ENCODE data around the gene LSAMP.
A peak's percentile ranks its signal among the peaks of the same experiment; 100 is the strongest.
"Not testable (repeated sequence)": the region's sequence is repeated elsewhere in the genome, so short reads cannot be mapped to it uniquely, and the experiment has no call there.

The LSAMP gene

DNA sequence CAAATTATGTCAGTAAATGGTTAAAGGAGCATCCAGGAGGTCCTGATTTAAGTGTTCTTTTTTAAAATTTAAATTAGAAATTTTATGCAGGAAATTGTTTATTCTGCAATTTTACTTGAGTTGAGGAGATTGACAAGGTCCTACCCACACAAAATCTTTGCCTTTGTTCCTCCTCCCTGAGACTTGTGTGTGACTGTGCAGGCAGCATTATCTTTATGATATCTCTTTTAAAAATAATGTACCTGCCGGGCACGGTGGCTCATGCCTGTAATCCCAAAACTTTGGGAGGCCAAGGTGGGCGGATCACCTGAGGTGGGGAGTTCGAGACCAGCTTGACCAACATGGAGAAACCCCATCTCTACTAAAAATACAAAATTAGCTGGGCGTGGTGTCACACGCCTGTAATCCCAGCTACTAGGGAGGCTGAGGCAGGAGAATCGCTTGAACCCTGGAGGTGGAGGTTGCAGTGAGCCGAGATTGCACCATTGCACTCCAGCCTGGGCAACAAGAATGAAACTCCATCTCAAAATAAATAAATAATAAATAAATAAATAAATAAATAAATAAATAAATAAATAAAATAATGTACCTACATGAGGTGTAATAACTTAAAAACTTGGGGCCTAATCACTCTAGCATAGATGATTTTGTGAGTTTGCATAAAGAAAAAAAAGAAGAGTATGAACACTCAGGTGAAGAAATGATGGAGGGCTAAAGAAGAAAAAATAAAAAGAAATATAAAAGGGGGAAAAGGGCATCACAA is 374.6 kb downstream of the LSAMP start:
- not testable (repeated sequence) for H3K27ac ChIP-seq; DNase-seq (ENCODE audit: low read depth, low spot score)

DNA sequence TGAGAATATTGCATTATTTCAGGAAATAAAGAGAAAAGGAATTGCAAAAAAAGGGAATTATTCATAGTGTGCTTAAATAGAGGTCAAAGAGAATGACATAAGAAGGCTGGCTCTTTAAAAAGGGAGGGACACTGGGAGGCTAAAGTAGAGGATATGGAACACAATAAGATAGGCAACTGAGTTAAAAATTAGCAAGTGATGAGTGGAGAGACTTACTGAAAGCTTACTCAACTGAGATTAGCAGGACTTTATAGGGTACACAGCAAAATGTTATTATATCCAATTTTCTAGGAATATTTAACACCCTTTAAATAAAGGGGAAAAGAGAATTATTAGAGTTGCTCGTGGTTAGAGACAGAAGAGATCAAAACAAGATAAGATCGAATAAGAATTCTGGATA is 375.2 kb downstream of the LSAMP start:
- no peak for DNase-seq (ENCODE audit: low read depth, low spot score)
- no peak overlapping the region for H3K27ac ChIP-seq

DNA sequence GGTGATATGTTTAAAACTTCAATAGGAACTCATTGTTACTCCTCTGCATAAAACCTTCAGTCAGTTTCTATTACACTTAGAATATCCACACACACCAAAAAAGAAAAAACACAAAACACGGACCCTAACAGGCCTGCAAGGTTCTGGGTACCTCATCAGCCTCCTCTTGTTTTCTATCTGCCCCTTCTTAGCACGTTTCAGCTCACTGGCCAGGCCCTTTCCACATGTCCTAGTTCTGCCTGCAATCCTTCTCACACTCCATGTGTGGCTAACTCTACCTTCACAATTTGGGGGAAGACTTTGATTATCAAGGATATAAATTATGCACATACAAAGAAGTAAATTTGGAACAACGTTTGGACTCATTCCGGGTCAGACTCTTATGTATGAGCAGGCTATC is 376.3 kb downstream of the LSAMP start:
- H3K27ac ChIP-seq: no peak overlapping the region
- DNase-seq (ENCODE audit: low read depth, low spot score): no peak

DNA sequence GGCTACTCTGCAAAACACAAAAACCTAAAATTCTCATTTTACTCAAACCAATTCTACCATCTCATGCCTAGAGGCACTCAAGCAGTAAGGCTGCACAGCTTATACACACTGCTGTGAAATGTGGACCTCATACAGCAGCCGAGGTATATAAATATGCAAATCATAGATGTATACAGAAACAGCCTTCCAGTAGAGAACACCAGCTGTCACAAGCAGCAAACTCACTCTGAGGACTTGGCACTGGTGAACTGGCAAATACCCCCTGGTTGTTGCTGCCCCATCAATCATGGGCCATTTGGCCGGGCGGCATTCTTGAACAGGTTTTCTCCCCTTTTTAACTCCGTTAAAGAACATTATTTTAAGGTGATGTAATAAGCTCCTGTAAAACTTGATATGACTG is 378.0 kb downstream of the LSAMP start:
- H3K27ac ChIP-seq: no peak overlapping the region
- DNase-seq (ENCODE audit: low read depth, low spot score): no peak

DNA sequence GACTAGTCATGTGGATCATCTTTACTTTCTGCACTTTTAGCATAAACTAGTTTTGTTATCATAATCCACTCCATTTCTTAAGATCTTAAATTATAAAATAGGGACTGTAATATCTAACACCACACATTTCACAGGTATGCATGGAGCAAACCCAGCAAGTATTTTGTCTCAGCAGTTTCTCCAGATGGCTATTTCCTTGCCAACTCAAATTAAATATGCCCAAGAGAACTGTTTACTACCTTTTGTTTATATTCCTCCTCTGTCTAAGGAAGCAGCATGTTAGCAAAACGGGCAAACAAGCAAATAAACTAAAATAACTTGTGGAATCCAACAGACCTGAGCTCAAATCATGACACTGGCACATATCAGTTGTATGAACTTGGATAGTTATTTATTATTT is 379.8 kb downstream of the LSAMP start:
- DNase-seq (ENCODE audit: low read depth, low spot score): no peak
- H3K27ac ChIP-seq: no peak overlapping the region

DNA sequence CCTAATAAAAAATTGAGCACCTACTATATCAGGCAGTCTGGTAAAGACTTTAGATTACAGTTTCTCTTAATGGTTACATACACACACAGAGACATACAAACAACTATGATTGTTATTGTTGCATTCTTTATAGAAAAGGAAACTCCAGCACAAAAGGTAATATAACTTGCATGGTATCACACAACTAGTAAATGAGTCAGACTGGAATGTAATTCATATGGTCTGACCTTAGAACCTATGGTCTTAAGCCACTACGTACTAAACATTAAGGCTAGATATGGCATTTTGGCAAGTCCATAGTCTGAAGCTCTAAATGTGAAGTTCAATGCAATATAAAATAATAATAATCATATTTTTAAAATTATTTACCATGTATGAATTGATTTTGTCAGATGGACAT is 380.6 kb downstream of the LSAMP start:
- DNase-seq (ENCODE audit: low read depth, low spot score): no peak

DNA sequence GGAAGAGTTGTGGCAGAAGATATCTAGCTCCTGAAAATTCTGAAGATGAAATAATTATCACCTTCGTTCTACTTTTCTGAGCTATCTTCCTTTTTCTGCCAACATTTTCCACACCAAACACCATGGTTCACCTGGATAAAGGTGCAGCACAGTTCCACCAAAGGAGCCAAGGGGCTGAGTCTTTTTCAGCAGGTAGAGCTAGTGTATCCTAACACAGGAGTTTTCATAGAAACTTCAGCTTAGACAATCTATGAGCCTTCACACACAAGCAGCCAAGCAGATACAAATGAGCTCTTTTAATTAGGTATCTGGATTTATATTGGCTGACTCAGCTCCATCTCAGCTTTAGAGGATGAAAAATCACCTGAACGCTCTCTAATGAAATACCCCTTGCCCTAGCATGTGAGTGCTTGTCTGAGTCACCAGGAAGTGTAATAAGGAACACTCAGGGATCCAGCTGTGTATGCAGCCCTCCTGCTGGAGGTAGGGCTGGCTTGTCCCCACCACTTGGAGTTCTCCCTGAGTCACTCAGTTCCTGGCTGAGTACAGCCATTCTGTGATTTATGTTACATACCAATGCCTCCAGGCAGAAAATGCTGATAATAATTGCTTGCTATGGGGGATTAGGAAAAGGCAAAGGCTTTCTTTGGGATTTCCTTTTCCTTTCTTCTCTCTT is 385.7 kb downstream of the LSAMP start:
- H3K27ac ChIP-seq: peak overlapping the region; percentile 68
- peak; percentile 94 for DNase-seq (ENCODE audit: low read depth, low spot score)

More for the DNA sequence above, 380.6 kb downstream of the LSAMP start:
- no peak overlapping the region for H3K27ac ChIP-seq

DNA sequence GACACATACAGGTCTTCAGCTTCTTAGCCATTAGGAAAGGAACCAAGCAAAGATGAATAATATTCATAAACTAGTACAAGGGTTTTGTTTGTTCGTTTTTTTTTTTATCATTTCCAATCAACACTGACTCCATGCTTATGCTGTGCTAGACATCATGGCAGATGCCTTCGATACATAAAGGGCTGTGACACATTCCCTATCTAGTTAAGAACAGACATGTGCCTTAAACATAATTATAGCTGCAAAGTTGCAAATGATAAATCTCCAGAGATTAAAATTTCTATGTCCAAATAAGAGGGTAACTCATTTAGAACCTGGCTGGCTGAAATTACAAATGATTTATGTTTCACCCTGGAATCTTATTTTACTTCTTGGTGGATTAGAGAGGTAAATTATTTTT is 386.4 kb downstream of the LSAMP start:
- no peak for DNase-seq (ENCODE audit: low read depth, low spot score)
- peak overlapping the region; percentile 68 for H3K27ac ChIP-seq

DNA sequence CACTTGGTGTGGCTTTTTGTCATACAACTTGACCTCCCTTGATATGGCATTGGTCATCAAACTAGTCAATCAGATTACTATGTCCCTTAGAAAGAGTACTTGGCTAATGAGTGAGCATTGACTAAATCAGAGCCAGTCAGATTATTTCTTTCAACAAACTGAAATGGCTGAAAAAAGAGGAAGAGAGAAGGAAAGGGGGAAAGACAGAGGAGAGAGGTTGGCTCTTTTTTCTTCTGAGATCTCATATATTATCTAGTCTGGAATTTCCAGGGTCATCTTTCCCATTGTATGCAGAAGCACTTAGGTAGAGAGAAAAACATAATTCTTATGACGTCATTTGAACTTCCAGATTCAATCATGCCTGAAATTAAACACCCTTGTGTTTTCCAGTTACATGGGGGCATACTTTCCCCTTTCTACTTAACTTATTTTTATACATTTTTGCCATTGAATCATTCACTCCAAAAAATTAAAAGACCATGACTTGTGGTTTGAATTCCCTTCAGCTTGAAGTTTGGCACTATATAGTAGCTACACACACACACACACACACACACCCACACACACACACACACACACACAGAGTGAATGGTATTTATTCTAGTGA is 387.8 kb downstream of the LSAMP start:
- no peak overlapping the region for H3K27ac ChIP-seq
- DNase-seq (ENCODE audit: low read depth, low spot score): no peak

DNA sequence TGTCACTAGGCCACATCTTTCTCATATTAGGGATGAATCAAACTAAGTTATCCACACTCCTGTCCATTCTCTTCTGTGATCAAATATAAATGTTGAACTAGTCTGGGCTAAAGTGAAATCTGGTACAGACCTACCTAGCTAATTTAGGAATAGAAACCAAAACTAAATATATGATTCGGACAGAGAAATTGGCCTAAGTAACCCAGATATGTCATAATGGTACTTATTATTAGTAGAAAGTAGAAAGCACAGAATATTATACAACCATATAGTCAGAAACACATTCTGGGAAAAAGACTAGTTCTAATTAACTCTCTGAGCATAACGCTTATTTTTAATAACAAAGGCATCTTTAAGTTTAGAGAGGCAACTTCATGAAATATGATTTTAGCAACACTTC is 389.0 kb downstream of the LSAMP start:
- no peak for DNase-seq (ENCODE audit: low read depth, low spot score)

DNA sequence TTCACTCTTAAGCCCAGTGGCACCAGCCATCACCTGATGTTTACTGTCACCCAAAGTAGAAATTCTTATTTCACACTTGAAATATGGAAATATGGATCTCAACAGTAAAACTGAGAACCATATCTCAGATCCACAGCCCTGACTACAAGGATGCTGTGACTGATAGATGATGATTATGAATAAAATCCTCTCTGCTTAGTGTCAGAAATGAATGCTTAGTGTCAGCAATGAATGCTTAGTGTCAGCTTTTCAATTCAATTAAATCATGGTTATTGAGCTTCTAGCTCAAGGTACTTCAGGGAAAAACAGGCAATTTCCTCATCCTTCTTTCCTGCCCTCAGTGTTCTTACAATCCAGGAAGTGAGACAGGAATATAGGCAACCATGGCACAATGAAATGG is 392.3 kb downstream of the LSAMP start:
- no peak overlapping the region for H3K27ac ChIP-seq
- DNase-seq (ENCODE audit: low read depth, low spot score): no peak

More for the DNA sequence above, 389.0 kb downstream of the LSAMP start:
- no peak overlapping the region for H3K27ac ChIP-seq

DNA sequence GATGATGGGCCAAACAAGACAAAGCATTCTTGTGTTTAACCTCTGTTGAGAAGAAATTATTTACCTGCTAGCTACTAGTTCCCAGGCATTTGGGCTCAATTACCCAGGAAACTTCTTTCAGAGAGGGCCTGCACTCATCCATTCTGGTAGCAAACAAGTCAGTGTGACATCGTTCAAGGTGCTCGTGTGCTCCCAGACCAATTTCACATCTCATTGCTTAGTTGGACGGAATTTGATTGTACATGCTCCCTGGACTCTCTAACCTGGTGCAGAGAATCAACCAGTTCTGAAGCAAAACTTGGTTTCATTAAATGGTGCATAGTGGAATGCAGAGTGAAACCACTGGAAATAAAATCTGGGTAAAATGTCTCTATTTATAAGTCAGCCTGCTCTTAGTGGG is 392.7 kb downstream of the LSAMP start:
- no peak overlapping the region for H3K27ac ChIP-seq
- DNase-seq (ENCODE audit: low read depth, low spot score): no peak

DNA sequence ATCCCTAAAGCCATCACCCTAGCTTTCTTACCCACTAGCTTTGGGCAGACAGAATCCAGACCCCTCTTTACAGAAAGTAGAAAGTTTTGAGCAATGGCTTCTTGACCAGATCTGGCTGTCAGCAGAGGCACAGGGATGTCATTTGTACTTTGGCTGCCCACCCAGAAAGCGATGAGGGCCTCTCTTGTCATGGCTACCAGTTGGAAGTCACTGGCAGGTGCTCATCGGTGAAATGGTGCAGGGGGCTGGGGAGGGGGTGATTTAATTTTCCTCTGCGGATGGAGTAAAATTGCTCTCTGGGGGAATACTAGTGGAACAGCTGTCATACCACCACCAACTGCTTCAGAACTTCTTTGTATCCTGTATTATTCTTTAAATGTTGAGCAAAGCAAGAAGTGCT is 393.7 kb downstream of the LSAMP start:
- no peak for DNase-seq (ENCODE audit: low read depth, low spot score)

DNA sequence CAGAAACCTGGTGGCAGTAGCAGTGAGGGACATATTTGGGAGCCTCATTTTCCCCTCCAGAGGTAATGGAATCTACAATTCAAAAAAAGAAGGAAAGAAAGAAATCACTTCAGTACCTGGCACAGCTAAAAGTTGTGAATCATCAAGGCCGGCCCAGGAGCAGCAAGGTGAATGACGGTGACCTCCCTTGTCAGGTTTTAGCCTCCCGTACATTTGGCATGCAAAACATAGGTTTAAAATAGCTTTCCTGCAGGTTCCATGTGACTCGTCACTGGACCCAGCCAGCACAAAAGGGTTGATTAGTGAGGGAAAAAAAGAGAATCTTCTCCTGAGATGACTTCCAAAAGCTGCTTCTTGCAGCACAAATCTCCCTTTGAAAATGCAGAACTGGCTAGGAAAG is 394.2 kb downstream of the LSAMP start:
- no peak for DNase-seq (ENCODE audit: low read depth, low spot score)
- no peak overlapping the region for H3K27ac ChIP-seq

More for the DNA sequence above, 393.7 kb downstream of the LSAMP start:
- H3K27ac ChIP-seq: no peak overlapping the region

DNA sequence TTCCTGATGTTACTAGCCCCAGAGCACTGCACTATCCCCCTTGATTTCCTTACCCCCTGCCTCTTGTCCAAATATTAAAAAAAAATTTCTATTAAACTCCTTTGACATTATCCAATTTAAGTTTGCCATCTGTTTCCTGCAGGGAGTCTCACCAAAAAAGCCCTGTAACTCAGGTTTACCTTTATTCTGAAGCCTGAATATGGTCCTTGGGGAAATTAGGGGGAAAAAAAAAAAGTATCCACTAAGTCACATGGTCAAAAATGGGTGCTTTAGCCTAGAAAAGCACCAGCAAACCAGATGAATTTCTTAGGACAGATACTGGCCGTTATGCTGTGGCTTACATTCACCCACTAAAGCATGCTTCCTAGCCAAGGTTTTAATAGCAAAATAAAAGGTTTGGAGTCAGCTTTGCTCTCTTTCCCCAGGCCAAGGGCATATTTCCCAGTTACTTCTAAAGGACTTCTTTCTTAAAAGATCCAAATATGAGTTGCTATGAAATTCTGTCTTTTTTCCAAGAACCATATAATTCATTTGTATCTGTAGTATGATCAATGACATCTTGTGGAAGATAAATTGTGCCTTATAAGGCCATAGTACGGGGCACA is 394.9 kb downstream of the LSAMP start:
- no peak for DNase-seq (ENCODE audit: low read depth, low spot score)
- H3K27ac ChIP-seq: no peak overlapping the region

DNA sequence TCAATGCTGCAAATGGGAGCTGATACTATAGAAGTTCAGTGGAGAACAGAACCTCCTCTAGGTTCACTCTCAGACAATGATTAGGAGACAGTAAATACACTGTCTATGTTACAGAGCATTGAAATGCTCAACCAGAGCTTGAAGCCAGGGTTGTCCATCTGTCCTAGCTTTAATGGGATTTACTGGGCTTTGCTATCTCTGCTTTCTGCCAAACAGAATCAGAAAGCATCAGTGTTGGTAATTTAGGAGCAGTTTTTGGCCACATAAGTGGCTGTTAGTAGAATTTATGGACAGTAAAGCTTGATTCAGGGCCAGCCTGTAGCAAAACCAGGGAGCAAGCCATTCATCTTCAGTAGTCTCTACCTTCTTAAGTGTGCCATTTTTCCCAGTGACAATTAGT is 396.3 kb downstream of the LSAMP start:
- DNase-seq (ENCODE audit: low read depth, low spot score): no peak
- no peak overlapping the region for H3K27ac ChIP-seq

DNA sequence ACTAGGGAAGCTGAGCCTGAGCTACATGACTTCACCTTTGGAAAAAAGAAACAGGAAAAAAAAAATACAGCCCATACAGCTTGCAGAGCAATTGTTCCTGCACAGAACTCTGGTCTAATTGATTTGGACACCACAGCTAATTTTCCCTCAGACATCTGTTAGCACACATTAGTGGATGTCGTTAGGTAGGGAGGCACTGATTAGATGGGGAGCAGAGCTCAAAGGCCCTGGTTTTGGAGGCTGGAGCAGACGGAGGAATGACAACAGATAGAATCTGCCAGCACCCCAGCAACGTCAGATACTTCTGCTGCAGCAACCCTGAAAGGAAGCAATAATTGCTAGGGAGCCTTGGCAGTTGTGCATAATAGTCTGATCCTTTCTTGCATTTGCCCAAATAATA is 398.9 kb downstream of the LSAMP start:
- no peak overlapping the region for H3K27ac ChIP-seq
- no peak for DNase-seq (ENCODE audit: low read depth, low spot score)

DNA sequence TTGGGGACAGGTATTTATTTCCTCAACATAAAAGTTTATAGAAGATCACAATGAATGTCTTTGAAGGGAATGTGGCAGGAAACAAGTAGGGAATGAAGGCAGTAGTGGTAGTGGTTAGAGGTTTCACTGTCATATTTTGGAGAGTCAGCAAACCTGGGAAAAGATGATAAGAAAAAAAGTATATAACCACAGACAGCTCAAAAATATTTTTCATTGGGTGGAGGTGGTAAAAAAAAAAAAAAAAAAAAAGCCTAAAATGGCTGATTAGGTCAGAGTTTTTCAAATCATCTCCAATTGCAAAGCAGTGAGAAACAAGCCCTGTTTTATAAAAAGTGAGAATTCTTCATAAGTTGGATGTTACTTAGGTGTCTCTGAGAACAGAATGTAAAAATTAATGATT is 400.0 kb downstream of the LSAMP start:
- no peak overlapping the region for H3K27ac ChIP-seq
- no peak for DNase-seq (ENCODE audit: low read depth, low spot score)

DNA sequence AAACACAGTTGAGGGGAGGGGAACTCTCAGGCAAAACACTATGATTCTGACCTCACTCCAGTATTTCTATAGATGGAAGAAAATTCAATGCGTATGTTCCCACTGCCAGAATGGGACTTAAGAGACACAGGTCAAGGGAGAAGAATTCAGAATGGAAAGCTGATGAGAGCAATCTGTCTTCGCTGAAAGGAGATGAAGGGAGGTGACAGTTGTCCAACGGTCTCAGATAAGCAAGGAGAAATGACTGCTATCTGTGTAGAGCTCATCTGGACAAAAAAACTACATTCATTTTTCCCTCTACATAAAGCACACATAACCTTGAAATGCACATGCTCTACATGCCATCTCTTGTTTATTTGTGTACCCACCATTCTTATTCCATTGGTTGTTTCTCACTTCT is 405.1 kb downstream of the LSAMP start:
- H3K27ac ChIP-seq: no peak overlapping the region

DNA sequence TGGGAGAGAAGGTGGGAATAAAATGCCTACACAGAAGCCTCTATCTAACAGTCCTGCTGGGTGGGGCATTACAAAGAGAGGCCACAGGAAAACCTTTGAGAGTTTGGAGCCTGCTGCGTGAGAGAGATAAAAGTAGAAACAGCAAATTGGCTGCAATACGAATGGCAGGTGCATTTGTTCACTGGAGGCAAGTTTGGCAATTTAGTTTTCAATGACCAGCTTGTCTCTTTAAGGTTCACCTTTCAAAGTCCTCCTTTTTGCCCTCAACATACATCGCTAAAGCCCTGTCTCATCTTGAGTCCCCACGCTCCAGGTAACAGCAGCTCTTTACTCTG is 405.7 kb downstream of the LSAMP start:
- no peak for DNase-seq (ENCODE audit: low read depth, low spot score)
- H3K27ac ChIP-seq: peak overlapping the region; percentile 17

More for the DNA sequence above, 405.1 kb downstream of the LSAMP start:
- no peak for DNase-seq (ENCODE audit: low read depth, low spot score)

DNA sequence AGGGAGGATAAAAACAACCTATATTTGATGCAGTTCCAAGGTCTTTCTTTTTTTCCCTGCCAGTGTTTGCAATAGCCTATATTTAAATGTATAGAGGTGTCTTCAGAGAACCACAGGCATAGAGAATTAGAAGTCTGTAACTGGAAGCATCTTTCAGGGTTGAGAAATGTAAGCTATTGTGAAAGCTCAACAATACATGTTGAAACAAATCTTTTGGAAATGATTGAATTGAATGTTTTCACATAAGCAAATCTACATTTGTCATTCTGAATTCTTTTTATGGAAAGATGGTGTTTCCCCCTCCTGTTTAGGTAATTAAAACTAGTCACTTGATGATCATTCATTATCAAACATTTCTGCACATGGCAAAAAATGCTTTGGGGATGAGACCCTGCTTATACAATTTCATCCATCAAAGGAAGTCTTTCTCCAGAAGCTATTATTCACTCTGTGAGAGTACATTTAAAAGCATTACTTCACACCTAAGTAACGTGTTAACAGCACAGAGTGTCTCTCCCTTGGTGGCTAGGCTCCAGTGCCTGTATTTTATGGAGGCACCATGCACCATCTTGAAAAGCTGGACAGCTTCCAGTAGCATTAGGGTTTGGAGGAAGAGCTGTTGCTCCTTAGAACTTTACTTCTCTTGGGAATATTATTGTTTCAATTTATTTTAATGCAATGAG is 406.2 kb downstream of the LSAMP start:
- DNase-seq (ENCODE audit: low read depth, low spot score): no peak
- peak overlapping the region; percentile 17 for H3K27ac ChIP-seq
